Panc1 (cell line): ENCODE data around the gene PSMB7. TPM values are rescaled to one million over a fixed set of nuclear protein-coding genes. Genes with fewer than 3 reads are reported as not detected.

Experiments used
- ATAC-seq: fragments of 200-7000 bp; cut with Tn5 transposase; 2 replicates; pipeline ENCODE4 v1.9.1; 2020; ENCODE audit warnings: mild to moderate bottlenecking, moderate library complexity
- BruUV-seq: library from RNA; stranded (reverse); fragments of 400-500 nt; replicated peaks from 2 replicates; lab custom pipeline; 2021; lab: Mats Ljungman, UMichigan
- CTCF ChIA-PET: fragments of 300-600 bp; sonication (Branson Sonifier 250); formaldehyde crosslinking; loops from one replicate; lab custom pipeline; 2022; ENCODE audit warnings: antibody characterized with exemption; lab: Charles Lee
- POLR2A ChIA-PET: fragments of 300-600 bp; sonication (Branson Sonifier 250); formaldehyde crosslinking; loops from one replicate; lab custom pipeline; 2022; ENCODE audit warnings: antibody characterized with exemption; lab: Charles Lee
- DNase-seq: peaks from one replicate; pipeline ENCODE4 v3.0.0-alpha.2; 2010; ENCODE audit warnings: low read depth, low spot score
- H3K27ac ChIP-seq: 2 replicates; pipeline ENCODE4 v1.5.1; 2011; ENCODE audit warnings: mild to moderate bottlenecking, low read length, inconsistent platforms
- H3K27me3 ChIP-seq: fragments of 200-500 bp; sonication (Bioruptor generic); 2 replicates; pipeline ENCODE4 v1.6.0; 2014; ENCODE audit warnings: low read length, inconsistent platforms; ENCODE audit not compliant: control insufficient read depth, insufficient read depth
- H3K36me3 ChIP-seq: fragments of 200-500 bp; sonication (Bioruptor generic); 2 replicates; pipeline ENCODE4 v1.5.1; 2014; ENCODE audit warnings: inconsistent platforms, mild to moderate bottlenecking, low read length, moderate library complexity; ENCODE audit not compliant: control insufficient read depth, insufficient read depth
- H3K4me1 ChIP-seq: 2 replicates; pipeline ENCODE4 v1.5.1; 2011; ENCODE audit warnings: inconsistent platforms, mild to moderate bottlenecking, low read length, moderate library complexity; ENCODE audit not compliant: control insufficient read depth, insufficient read depth
- H3K4me3 ChIP-seq, 2 experiments: 2 replicates each; pipeline ENCODE4 v1.5.1; 2011 to 2012; ENCODE audit warnings: low read depth in 2 of 2, low read length in 2 of 2, mild to moderate bottlenecking in 2 of 2, inconsistent platforms in 1 of 2, moderate library complexity in 1 of 2
- H3K9me3 ChIP-seq: fragments of 200-500 bp; sonication (Bioruptor generic); 2 replicates; pipeline ENCODE4 v1.5.1; 2014; ENCODE audit warnings: low read depth, mild to moderate bottlenecking, inconsistent platforms, low read length, moderate library complexity; ENCODE audit not compliant: control insufficient read depth, insufficient read depth
- CTCF ChIP-seq: fragments of 450-650 bp; IDR thresholded peaks from 2 replicates; pipeline ENCODE4 v1.5.1; 2017; ENCODE audit warnings: mild to moderate bottlenecking
- POLR2AphosphoS5 ChIP-seq: IDR thresholded peaks from 2 replicates; pipeline ENCODE4 v1.6.1; 2012; ENCODE audit warnings: mild to moderate bottlenecking, low read depth, low read length, moderate library complexity
- REST ChIP-seq, 2 experiments: IDR thresholded peaks; 2 replicates each; pipeline ENCODE4 v1.6.1; 2011 to 2012; ENCODE audit warnings: low read depth in 2 of 2, control low read depth in 1 of 2, low read length in 1 of 2, mild to moderate bottlenecking in 1 of 2, moderate library complexity in 1 of 2; ENCODE audit not compliant: insufficient read depth in 1 of 2
- SIN3A ChIP-seq: IDR thresholded peaks from 2 replicates; pipeline ENCODE4 v1.6.1; 2012; ENCODE audit warnings: low read depth, mild to moderate bottlenecking, low read length, moderate library complexity, borderline replicate concordance; ENCODE audit not compliant: insufficient read depth
- TCF7L2 ChIP-seq: IDR thresholded peaks from 2 replicates; pipeline ENCODE4 v1.6.1; 2011; ENCODE audit warnings: mild to moderate bottlenecking, low read depth, low read length, inconsistent platforms
- in situ Hi-C: cut with HindIII; loops from 2 replicates; pipeline ENCODE4 v1.10.0; 2016; ENCODE audit warnings: low sequenced_read_pairs, low pct_unique_long_range_greater_than_20kb
- intact Hi-C: fragments of 100-400 bp; cut with micrococcal nuclease; formaldehyde crosslinking; loops from one replicate; pipeline ENCODE4 v1.10.0; 2022; ENCODE audit not compliant: unreplicated experiment
- total RNA-seq: library from RNA; stranded (reverse); gene quantifications from one replicate; pipeline ENCODE4 v1.2.1, GENCODE V29; 2021; ENCODE audit not compliant: unreplicated experiment

The PSMB7 gene
- total RNA-seq, 1 experiment from 2014 or later: 167 TPM

- no peak overlapping the region for H3K27ac ChIP-seq
- in situ Hi-C loops: no loop called here
- POLR2A ChIA-PET: no interaction called here
Measured at GRCh38 chr9:124333203-124333579, 82.1 kb downstream of the PSMB7 start.

GRCh38 chr9:124332361-124333202, 82.7 kb downstream of the PSMB7 start:
- ChIA-PET POLR2A (no interaction called here), CTCF (no interaction called here)
- no TSS peak for BruUV-seq
- in situ Hi-C loops: no loop called here
- no peaks in the 10 kb centered on the region for H3K27me3 ChIP-seq
- H3K4me3 ChIP-seq: no peak overlapping the region
- intact Hi-C loops: no loop called here
- H3K9me3 ChIP-seq: no peaks in the 10 kb centered on the region
- no peaks in the 10 kb centered on the region for H3K36me3 ChIP-seq
- H3K27ac ChIP-seq: no peak overlapping the region
- DNase-seq (no peak), ATAC-seq (no peak)
- TF ChIP-seq SIN3A (no peak), REST (IDR thresholded peaks at IDR 0.05; ENCODE audit: insufficient read depth in 1 of 2, low read depth in 2 of 2, low read length in 1 of 2) (no peak), CTCF (no peak), TCF7L2 (no peak), POLR2AphosphoS5 (no peak)
- H3K4me1 ChIP-seq: no peaks in the 10 kb centered on the region

More at GRCh38 chr9:124333203-124333579, 82.1 kb downstream of the PSMB7 start:
- BruUV-seq: no TSS peak
- DNase-seq (no peak), ATAC-seq (no peak)
- H3K9me3 ChIP-seq: no peaks in the 10 kb centered on the region
- no peaks in the 10 kb centered on the region for H3K4me1 ChIP-seq
- H3K36me3 ChIP-seq: 0 out of 2 replicates have a peak, but pooled peaks cover 2% of the 10 kb centered on the region
- TF ChIP-seq REST (IDR thresholded peaks at IDR 0.05; ENCODE audit: insufficient read depth in 1 of 2, low read depth in 2 of 2, low read length in 1 of 2) (no peak), CTCF (no peak), POLR2AphosphoS5 (no peak), SIN3A (no peak), TCF7L2 (no peak)
- H3K4me3 ChIP-seq: no peak overlapping the region
- intact Hi-C loops: no loop called here
- H3K27me3 ChIP-seq: no peaks in the 10 kb centered on the region
- CTCF ChIA-PET: no interaction called here
